Midbrain (tissue), 1 donor: ENCODE data around the gene AKT2.
A peak's percentile ranks its signal among the peaks of the same experiment; 100 is the strongest.

Experiments used
- DNase-seq: peaks from one replicate; lab custom pipeline; 2025; lab: John Stamatoyannopoulos, UW

AKT2 gene

GRCh38 chr19:40252395-40252794 lies 32.8 kb downstream of the AKT2 start:
- no peak for DNase-seq

GRCh38 chr19:40251991-40252390 lies 33.2 kb downstream of the AKT2 start:
- DNase-seq: no peak

DNA sequence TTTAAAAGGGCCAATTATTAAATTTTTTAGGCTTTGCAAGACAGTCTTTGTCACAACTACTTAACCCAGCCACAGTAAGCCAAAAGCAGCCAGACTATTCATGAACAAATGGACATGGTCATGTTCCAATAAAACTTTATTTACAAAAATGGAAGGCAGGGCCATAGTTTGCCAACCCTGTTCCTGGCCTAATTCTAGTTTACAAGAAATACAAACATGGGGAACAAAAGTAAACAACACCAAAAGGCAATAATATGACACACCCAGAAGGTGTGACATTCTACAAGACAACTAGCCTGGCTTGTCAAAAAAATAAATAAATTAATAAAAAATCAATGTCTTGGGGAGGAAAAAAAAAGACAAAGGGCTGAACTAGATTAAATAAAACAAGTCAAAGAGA lies 33.9 kb downstream of the AKT2 start:
- DNase-seq: no peak

DNA sequence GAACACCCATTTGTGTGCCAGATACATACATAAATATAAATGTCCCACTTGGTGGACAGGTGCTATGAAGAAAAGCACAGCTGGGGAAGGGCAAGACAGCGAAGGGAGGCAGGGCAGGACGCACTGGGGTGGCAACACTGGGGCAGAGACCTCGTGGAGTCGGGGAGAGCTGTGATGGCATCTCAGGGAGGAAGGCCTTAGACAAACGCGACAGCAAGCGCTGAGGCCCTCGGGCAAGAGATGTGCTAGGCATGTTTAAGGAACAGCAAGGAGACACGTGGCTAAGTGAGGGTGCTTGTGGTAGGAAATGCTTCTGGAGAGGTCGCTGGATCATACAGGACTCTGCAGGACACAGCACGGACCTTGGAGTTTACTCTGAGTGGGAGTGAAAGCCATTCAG lies 35.4 kb downstream of the AKT2 start:
- DNase-seq: no peak

DNA sequence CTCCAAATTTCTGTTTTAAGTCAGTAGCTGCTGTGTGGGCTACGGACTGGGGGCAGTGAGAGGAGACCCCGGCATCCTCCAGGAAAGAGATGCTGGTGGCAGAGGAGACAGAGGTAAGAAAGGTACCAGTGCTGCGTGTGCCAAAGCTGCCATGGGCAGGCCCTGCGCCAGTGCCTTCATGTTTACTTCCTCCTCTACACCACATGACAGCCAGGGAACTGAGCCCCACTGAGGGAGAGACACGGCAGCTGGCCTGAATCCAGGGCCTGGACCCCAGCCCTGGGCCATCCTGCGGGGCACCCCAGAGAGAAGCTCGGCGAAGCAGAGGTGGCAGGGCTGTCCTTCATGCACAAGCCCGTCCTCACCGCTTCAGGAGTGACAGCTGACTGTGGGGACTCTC lies 35.9 kb downstream of the AKT2 start:
- no peak for DNase-seq

DNA sequence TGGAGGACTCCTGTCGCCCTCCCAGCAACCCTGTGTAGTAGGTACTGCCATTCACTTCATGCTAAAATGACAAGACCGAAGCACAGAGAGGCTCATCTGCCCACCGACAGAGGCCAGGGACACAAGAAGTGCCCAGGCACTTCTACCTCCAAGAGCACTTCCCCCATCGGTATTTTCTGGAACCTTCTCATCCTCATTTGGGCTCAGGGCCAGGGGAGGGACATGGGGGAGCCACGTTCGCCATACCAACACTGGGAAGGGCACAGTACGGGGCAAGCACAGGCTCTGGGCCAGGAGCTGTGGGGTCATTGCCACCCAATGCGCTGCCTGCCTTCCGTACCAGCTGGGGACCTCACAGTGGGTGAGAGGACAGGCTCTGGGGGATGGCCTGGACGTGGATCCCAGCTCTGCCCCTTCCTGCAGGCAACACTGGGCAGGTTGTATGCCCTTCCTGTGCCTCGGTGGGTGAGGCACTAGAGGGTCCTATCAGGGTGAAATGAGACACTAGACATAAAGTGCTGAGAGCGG lies 37.3 kb downstream of the AKT2 start:
- no peak for DNase-seq

GRCh38 chr19:40247178-40247577 lies 38.0 kb downstream of the AKT2 start:
- no peak for DNase-seq

DNA sequence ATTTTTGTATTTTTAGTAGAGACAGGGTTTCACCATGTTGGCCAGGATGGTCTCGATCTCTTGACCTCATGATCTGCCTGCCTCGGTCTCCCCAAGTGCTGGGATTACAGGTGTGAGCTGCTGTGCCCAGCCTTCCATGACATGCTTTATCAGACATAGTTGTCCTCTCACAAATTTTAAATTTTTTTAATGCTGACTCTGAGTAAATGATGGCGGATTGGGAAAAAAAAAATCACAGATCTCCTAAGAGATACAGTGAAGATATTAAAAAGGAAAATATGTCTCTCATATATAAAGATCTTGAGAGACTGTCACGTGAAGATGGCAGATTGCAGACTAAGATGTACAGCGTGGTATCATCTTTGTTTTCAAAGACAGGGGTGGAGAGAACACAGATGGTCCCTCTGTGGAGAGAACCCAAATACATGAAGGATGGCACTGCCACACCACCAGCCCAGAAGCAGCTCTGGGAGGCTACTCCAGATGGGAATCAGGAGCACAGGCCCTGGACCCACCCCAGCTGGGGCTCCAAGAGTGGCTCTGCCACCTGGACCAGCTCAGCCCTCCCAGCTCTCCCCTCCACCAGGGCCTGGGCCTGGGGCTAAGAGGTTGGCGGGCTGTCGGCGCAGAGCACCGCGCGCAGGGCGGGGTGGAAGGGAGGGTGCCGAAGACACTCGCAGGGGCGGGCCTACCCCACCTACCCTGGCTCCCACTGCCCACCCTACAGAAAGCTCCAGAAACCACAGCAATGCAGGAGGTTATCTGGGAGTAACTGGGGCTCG lies 38.7 kb downstream of the AKT2 start:
- DNase-seq: no peak

DNA sequence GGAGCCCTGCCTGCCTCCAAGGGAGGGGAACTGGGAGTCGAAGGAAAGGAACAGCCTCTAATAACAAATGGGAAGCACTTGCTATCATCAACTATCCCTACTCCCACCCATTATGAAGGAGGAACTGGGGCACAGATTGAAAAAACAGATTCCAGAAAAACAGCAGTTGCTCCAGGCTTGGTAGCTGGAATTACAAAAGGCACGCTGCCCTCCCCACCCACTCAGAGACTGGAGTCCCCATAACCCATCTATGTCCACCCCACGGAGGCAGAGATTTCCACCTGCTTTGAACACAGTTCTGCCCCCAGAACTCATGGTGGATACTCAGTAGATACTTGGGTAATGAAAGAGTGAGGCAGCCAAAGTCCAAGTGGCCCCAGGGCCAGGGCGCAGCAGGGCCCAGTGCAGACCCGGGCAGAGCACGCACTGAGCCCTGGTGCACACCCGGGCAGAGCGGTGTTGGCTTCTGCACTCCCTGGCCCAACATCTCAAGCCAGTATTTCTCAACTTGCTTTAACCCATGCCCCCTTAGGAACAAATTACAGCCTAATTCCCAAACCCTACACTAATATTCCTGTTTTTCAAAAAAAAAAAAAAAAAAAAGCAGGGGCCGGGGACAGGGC lies 39.5 kb downstream of the AKT2 start:
- DNase-seq: no peak

- no peak for DNase-seq
Observed at GRCh38 chr19:40244579-40245317, 40.4 kb downstream of the AKT2 start.

- DNase-seq: no peak
Observed at GRCh38 chr19:40243181-40243580, 42.0 kb downstream of the AKT2 start.

DNA sequence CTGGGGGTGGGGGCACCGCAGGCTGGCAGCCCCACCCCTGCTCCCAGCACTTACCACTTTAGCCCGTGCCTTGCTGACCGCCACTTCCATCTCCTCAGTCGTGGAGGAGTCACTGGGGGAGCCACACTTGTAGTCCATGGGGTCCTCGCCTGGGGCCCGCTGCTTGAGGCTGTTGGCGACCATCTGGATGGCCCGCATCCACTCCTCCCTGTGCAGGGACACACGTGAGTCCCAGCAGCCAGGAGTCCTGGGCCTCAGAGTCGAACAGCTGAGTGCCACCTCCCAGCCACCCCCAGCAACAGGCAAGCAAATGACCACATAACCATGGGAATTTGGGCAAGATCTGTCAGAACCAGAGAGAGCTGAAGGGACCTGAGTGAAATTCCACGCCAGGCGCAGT lies 42.7 kb downstream of the AKT2 start:
- no peak for DNase-seq

- DNase-seq: peak; percentile 87
Observed at GRCh38 chr19:40241809-40242384, 43.2 kb downstream of the AKT2 start.

GRCh38 chr19:40241125-40241808 lies 43.9 kb downstream of the AKT2 start:
- no peak for DNase-seq

DNA sequence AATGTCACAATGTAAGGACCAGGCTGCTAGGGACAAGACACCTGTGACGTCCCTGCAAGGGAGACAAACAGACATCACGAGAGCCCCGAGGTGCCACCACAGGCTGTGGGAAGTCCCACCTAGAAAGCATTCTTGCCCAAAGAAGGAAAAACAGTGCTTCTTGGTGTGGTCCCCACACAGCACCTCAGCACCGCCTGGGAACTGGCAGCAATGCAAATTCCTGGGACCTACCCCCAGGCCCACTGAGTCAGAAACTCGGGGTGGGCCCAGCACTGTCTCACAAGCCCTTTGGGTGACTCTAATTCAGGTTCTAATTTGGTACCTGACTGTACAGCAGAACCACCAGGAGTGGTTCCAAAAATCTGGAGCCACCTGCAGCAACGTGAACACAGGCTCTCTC lies 44.8 kb downstream of the AKT2 start:
- no peak for DNase-seq

DNA sequence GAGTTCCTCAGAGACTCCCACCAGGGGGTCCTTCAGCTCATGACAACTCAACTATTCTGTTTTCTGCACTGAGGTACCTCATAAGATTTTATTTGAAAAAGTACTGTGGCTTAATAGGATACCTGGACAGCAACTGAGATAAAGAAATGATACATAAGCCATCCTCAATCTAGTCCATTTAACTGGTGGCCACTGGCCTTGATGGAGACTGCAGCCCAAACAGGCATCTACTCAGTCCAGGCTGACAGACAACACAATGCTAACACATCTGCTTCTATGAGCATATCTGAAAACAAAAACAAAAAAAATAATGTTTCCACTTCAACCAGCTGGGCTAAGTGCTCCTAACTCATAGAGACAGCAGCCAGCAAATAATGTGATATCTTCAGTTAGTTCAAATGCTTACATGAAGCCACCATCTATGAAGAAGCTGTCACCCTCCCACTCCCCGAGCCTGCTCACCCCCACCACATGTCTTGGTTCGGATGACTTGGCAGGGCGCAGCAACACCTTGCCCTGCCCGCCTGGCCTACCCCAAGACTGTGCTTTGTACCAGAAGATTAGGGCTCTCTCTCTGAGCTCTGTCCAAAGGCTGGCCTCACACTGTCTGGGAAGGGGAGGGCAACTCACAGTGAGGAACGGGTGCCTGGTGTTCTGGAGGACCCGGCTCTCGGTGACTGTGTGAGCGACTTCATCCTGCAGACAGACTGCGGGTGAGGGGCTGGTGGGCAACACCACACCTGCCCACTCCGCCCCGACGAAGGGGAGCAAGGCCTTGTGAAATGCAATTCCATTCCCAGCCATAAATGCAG lies 45.5 kb downstream of the AKT2 start:
- no peak for DNase-seq

DNA sequence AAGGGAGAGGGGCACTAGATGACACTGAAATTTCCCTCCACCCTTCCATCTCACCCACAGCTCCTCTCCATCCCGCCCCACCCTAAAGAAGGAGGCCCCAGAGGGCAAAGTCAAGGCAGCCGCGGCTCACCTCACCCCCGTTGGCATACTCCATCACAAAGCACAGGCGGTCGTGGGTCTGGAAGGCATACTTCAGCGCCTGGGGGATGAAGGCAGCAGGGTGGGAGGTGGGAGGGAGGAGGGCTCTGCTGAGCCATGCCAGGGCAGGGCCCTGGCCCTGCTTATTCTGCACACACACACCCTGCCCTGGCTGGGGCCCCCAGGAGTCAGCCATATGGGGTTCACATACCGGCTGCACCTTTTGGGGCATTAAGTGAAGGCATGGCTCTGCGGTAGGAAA lies 46.4 kb downstream of the AKT2 start:
- DNase-seq: no peak

DNA sequence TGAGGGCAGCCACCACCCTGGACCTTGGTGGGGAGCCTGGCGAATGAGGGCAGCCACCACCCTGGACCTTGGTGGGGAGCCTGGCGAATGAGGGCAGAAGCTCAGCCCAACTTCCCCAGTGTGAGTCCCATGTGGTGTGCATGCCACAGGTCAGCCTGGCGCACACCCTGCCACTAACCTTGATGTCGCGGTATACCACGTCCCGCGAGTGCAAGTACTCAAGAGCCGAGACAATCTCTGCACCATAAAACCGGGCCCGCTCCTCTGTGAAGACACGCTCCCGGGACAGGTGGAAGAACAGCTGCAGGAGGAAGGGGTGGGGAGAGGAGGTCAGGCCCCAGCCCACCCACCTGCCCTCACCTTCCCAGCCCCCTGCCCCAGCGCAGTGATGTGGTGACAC lies 47.4 kb downstream of the AKT2 start:
- DNase-seq: no peak

DNA sequence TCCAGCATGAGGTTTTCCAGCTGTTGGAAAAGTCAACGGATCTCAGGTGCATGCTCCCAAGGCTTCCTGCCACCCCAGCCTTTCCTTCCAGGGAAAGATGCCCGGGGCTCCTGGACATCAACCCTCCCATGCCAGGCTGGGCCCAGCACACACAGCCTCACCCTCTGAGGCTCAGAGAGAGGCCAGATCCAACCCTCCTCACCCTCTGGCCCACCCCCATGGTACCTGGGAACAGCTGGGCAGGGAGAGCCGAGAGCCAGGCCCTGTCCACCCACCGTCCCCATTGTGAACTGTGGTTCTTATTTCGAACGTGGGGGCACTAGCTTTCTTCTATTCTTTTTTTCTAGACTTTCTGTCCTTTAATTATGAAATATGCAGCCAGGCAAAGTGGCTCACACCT lies 48.8 kb downstream of the AKT2 start:
- DNase-seq: no peak

- DNase-seq: no peak
Observed at GRCh38 chr19:40236026-40236355, 49.2 kb downstream of the AKT2 start.
